Measurements from ENCODE around the gene TRNAU1AP. TPM values are rescaled to one million over a fixed set of nuclear protein-coding genes. Genes with fewer than 3 reads are reported as not detected.

Gene TRNAU1AP
- total and polyA plus RNA-seq, 2 of the 13 experiments (the other 11 are each of a cell fraction or from before 2014, with no cell fraction given) = 29.0 to 42.9 TPM

DNA sequence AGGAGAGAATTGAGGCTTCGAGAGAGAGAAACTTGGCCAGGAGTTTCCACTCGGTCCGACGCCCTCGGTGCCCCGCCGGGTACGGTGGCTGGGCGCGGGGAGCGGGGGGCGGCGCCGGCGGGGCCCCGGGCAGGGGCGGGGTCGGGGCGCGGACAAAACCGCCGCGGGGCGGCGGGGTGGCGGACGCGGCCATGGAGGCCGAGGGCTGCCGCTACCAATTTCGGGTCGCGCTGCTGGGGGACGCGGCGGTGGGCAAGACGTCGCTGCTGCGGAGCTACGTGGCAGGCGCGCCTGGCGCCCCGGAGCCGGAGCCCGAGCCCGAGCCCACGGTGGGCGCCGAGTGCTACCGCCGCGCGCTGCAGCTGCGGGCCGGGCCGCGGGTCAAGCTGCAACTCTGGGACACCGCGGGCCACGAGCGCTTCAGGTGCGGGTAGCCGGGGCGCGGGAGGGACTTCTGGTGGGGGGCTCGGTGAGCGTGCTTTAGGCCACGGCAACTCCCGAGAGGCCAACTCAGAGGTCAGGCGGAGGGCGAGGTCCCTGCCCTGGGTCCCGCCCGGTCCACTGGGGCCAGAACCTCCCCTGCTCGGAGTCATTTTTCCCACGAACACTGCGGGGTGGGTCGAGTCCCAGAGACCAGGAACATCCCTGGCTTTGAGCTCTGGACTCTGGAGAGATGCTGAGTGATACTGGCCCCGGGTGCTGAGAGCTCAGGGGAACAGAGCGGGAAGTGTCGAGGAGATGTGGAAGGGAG lies 39.6 kb downstream of the TRNAU1AP start (continued):
- TF ChIP-seq, protein P1, sequence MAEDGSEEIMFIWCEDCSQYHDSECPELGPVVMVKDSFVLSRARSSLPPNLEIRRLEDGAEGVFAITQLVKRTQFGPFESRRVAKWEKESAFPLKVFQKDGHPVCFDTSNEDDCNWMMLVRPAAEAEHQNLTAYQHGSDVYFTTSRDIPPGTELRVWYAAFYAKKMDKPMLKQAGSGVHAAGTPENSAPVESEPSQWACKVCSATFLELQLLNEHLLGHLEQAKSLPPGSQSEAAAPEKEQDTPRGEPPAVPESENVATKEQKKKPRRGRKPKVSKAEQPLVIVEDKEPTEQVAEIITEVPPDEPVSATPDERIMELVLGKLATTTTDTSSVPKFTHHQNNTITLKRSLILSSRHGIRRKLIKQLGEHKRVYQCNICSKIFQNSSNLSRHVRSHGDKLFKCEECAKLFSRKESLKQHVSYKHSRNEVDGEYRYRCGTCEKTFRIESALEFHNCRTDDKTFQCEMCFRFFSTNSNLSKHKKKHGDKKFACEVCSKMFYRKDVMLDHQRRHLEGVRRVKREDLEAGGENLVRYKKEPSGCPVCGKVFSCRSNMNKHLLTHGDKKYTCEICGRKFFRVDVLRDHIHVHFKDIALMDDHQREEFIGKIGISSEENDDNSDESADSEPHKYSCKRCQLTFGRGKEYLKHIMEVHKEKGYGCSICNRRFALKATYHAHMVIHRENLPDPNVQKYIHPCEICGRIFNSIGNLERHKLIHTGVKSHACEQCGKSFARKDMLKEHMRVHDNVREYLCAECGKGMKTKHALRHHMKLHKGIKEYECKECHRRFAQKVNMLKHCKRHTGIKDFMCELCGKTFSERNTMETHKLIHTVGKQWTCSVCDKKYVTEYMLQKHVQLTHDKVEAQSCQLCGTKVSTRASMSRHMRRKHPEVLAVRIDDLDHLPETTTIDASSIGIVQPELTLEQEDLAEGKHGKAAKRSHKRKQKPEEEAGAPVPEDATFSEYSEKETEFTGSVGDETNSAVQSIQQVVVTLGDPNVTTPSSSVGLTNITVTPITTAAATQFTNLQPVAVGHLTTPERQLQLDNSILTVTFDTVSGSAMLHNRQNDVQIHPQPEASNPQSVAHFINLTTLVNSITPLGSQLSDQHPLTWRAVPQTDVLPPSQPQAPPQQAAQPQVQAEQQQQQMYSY (CRISPR knock-in tag; IDR thresholded peaks at IDR 0.05) = 0 out of 2 replicates have a peak, but pooled peaks have one; percentile 45
- TF ChIP-seq ZNF839 (CRISPR knock-in tag; IDR thresholded peaks at IDR 0.05; ENCODE audit: borderline replicate concordance) = no peak
- no peak for TF ChIP-seq ZNF121 (CRISPR knock-in tag; IDR thresholded peaks at IDR 0.05)
- TF ChIP-seq NCOA2 (CRISPR knock-in tag; IDR thresholded peaks at IDR 0.05) = no peak
- TF ChIP-seq ARNTL (CRISPR knock-in tag; IDR thresholded peaks at IDR 0.05) = no peak
- TF ChIP-seq, protein P2, sequence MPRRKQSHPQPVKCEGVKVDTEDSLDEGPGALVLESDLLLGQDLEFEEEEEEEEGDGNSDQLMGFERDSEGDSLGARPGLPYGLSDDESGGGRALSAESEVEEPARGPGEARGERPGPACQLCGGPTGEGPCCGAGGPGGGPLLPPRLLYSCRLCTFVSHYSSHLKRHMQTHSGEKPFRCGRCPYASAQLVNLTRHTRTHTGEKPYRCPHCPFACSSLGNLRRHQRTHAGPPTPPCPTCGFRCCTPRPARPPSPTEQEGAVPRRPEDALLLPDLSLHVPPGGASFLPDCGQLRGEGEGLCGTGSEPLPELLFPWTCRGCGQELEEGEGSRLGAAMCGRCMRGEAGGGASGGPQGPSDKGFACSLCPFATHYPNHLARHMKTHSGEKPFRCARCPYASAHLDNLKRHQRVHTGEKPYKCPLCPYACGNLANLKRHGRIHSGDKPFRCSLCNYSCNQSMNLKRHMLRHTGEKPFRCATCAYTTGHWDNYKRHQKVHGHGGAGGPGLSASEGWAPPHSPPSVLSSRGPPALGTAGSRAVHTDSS (CRISPR knock-in tag; conservative IDR thresholded peaks at IDR 0.05) = no peak
- no peak for TF ChIP-seq TAF15 (IDR thresholded peaks at IDR 0.05; ENCODE audit: low read depth, low read length, poor library complexity, severe bottlenecking)
- no peak for TF ChIP-seq ZBTB1 (CRISPR knock-in tag; IDR thresholded peaks at IDR 0.05; ENCODE audit: borderline replicate concordance)
- TF ChIP-seq TBL1XR1 (IDR thresholded peaks at IDR 0.05; ENCODE audit: borderline replicate concordance, low read length, partially characterized antibody) = no peak
- TF ChIP-seq ERF (CRISPR knock-in tag; IDR thresholded peaks at IDR 0.05) = no peak
- TF ChIP-seq NFATC3 (CRISPR knock-in tag; IDR thresholded peaks at IDR 0.05) = no peak
- no peak for TF ChIP-seq PPARG (CRISPR knock-in tag; conservative IDR thresholded peaks at IDR 0.05)
- TF ChIP-seq, protein P3, sequence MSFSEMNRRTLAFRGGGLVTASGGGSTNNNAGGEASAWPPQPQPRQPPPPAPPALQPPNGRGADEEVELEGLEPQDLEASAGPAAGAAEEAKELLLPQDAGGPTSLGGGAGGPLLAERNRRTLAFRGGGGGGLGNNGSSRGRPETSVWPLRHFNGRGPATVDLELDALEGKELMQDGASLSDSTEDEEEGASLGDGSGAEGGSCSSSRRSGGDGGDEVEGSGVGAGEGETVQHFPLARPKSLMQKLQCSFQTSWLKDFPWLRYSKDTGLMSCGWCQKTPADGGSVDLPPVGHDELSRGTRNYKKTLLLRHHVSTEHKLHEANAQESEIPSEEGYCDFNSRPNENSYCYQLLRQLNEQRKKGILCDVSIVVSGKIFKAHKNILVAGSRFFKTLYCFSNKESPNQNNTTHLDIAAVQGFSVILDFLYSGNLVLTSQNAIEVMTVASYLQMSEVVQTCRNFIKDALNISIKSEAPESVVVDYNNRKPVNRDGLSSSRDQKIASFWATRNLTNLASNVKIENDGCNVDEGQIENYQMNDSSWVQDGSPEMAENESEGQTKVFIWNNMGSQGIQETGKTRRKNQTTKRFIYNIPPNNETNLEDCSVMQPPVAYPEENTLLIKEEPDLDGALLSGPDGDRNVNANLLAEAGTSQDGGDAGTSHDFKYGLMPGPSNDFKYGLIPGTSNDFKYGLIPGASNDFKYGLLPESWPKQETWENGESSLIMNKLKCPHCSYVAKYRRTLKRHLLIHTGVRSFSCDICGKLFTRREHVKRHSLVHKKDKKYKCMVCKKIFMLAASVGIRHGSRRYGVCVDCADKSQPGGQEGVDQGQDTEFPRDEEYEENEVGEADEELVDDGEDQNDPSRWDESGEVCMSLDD (CRISPR knock-in tag; IDR thresholded peaks at IDR 0.05; ENCODE audit: borderline replicate concordance) = 0 out of 2 replicates have a peak, but pooled peaks have one; percentile 42
- TF ChIP-seq, protein P4, sequence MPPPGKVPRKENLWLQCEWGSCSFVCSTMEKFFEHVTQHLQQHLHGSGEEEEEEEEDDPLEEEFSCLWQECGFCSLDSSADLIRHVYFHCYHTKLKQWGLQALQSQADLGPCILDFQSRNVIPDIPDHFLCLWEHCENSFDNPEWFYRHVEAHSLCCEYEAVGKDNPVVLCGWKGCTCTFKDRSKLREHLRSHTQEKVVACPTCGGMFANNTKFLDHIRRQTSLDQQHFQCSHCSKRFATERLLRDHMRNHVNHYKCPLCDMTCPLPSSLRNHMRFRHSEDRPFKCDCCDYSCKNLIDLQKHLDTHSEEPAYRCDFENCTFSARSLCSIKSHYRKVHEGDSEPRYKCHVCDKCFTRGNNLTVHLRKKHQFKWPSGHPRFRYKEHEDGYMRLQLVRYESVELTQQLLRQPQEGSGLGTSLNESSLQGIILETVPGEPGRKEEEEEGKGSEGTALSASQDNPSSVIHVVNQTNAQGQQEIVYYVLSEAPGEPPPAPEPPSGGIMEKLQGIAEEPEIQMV (CRISPR knock-in tag; IDR thresholded peaks at IDR 0.05; ENCODE audit: low read depth) = no peak; the same call in 1 of the 2 replicates
- TF ChIP-seq, protein P5, sequence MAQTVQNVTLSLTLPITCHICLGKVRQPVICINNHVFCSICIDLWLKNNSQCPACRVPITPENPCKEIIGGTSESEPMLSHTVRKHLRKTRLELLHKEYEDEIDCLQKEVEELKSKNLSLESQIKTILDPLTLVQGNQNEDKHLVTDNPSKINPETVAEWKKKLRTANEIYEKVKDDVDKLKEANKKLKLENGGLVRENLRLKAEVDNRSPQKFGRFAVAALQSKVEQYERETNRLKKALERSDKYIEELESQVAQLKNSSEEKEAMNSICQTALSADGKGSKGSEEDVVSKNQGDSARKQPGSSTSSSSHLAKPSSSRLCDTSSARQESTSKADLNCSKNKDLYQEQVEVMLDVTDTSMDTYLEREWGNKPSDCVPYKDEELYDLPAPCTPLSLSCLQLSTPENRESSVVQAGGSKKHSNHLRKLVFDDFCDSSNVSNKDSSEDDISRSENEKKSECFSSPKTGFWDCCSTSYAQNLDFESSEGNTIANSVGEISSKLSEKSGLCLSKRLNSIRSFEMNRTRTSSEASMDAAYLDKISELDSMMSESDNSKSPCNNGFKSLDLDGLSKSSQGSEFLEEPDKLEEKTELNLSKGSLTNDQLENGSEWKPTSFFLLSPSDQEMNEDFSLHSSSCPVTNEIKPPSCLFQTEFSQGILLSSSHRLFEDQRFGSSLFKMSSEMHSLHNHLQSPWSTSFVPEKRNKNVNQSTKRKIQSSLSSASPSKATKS (CRISPR knock-in tag; IDR thresholded peaks at IDR 0.05) = no peak
- no peak for TF ChIP-seq PITX1 (CRISPR knock-in tag; IDR thresholded peaks at IDR 0.05)
- no peak for TF ChIP-seq ZNF652 (CRISPR knock-in tag; IDR thresholded peaks at IDR 0.05; ENCODE audit: borderline replicate concordance, low read depth)
